GM23248 (cell line): ENCODE results near the gene ATP5F1E.

Experiments used
- EZH2 ChIP-seq: fragments of 200-600 bp; sonication (generic); IDR thresholded peaks from 2 replicates; pipeline ENCODE4 v1.6.1; 2018; ENCODE audit warnings: antibody characterized with exemption, mild to moderate bottlenecking; ENCODE audit not compliant: insufficient read depth, poor library complexity, severe bottlenecking
- EZH2phosphoT487 ChIP-seq: fragments of 200-600 bp; sonication (generic); IDR thresholded peaks from 2 replicates; pipeline ENCODE4 v1.6.1; 2018; ENCODE audit warnings: antibody characterized with exemption, moderate library complexity, mild to moderate bottlenecking, low read depth; ENCODE audit not compliant: insufficient read depth

GRCh38 chr20:59007665-59008511 lies 24.2 kb downstream of the ATP5F1E start:
- TF ChIP-seq EZH2, result no peak
- TF ChIP-seq EZH2phosphoT487, result no peak
